Hepatic stellate cell (primary cell): ENCODE results near the gene PRKN.

Experiments used
- DNase-seq: peaks from one replicate; pipeline ENCODE4 v3.0.0; 2011; ENCODE audit warnings: low spot score

PRKN gene

GRCh38 chr6:161594412-161594811, 1133.2 kb downstream of the PRKN start:
- DNase-seq: no peak

GRCh38 chr6:161590961-161591627, 1136.5 kb downstream of the PRKN start:
- DNase-seq: no peak

GRCh38 chr6:161586887-161587286, 1140.7 kb downstream of the PRKN start:
- DNase-seq: no peak

GRCh38 chr6:161584621-161585340, 1142.8 kb downstream of the PRKN start:
- no peak for DNase-seq

- no peak for DNase-seq
Measured at GRCh38 chr6:161584051-161584450, 1143.5 kb downstream of the PRKN start.

- DNase-seq: no peak
Measured at GRCh38 chr6:161583584-161583983, 1144.0 kb downstream of the PRKN start.

GRCh38 chr6:161578478-161578877, 1149.1 kb downstream of the PRKN start:
- no peak for DNase-seq

- no peak for DNase-seq
Measured at GRCh38 chr6:161575523-161576254, 1151.9 kb downstream of the PRKN start.

GRCh38 chr6:161568885-161569456, 1158.6 kb downstream of the PRKN start:
- DNase-seq: no peak

GRCh38 chr6:161564952-161565351, 1162.6 kb downstream of the PRKN start:
- no peak for DNase-seq

GRCh38 chr6:161561908-161562307, 1165.7 kb downstream of the PRKN start:
- no peak for DNase-seq

GRCh38 chr6:161557333-161558107, 1170.0 kb downstream of the PRKN start:
- DNase-seq: no peak

GRCh38 chr6:161554883-161555282, 1172.7 kb downstream of the PRKN start:
- DNase-seq: no peak

GRCh38 chr6:161549977-161550655, 1177.5 kb downstream of the PRKN start:
- no peak for DNase-seq

GRCh38 chr6:161548713-161549296, 1178.8 kb downstream of the PRKN start:
- no peak for DNase-seq

GRCh38 chr6:161547617-161548016, 1179.9 kb downstream of the PRKN start:
- no peak for DNase-seq

- no peak for DNase-seq
Measured at GRCh38 chr6:161546632-161547031, 1180.9 kb downstream of the PRKN start.

GRCh38 chr6:161545741-161546140, 1181.8 kb downstream of the PRKN start:
- DNase-seq: no peak

- no peak for DNase-seq
Measured at GRCh38 chr6:161544801-161545480, 1182.6 kb downstream of the PRKN start.

GRCh38 chr6:161543684-161544309, 1183.8 kb downstream of the PRKN start:
- no peak for DNase-seq
